KOPT-K1 (cell line): Measurements from ENCODE around the gene DOK3.
"Not testable (repeated sequence)": the region's sequence is repeated elsewhere in the genome, so short reads cannot be mapped to it uniquely, and the experiment has no call there.

Experiments
- H3K27ac ChIP-seq: fragments of 200-600 bp; sonication (generic); 2 replicates; pipeline ENCODE4 v1.5.1; 2016; ENCODE audit warnings: antibody characterized with exemption, mild to moderate bottlenecking, low read depth, low read length; ENCODE audit not compliant: poor library complexity, severe bottlenecking
- H3K36me3 ChIP-seq: fragments of 200-600 bp; sonication (generic); 2 replicates; pipeline ENCODE4 v1.5.1; 2017; ENCODE audit warnings: antibody characterized with exemption, mild to moderate bottlenecking, low read length, moderate library complexity; ENCODE audit not compliant: insufficient read depth
- H3K9me3 ChIP-seq: fragments of 200-600 bp; sonication (generic); 2 replicates; pipeline ENCODE4 v1.5.1; 2017; ENCODE audit warnings: antibody characterized with exemption, low read length, mild to moderate bottlenecking; ENCODE audit not compliant: insufficient read depth, poor library complexity, severe bottlenecking

The DOK3 gene

GRCh38 chr5:177542816-177543465 is 33.3 kb upstream of the DOK3 start:
- no peak overlapping the region for H3K27ac ChIP-seq
- H3K9me3 ChIP-seq = no peaks in the 10 kb centered on the region
- peaks cover 70% of the 10 kb centered on the region for H3K36me3 ChIP-seq

GRCh38 chr5:177540438-177540837 is 30.8 kb upstream of the DOK3 start:
- Histone ChIP-seq H3K9me3 (no peaks in the 10 kb centered on the region), H3K27ac (no peak overlapping the region), H3K36me3 (peaks cover 77% of the 10 kb centered on the region)

GRCh38 chr5:177539411-177539810 is 29.8 kb upstream of the DOK3 start:
- Histone ChIP-seq H3K36me3 (peaks cover 84% of the 10 kb centered on the region), H3K27ac (no peak overlapping the region), H3K9me3 (no peaks in the 10 kb centered on the region)

GRCh38 chr5:177538876-177539275 is 29.2 kb upstream of the DOK3 start:
- H3K27ac ChIP-seq = no peak overlapping the region
- no peaks in the 10 kb centered on the region for H3K9me3 ChIP-seq
- peaks cover 88% of the 10 kb centered on the region for H3K36me3 ChIP-seq

GRCh38 chr5:177537389-177538361 is 28.0 kb upstream of the DOK3 start:
- no peaks in the 10 kb centered on the region for H3K9me3 ChIP-seq
- H3K36me3 ChIP-seq = peaks cover 90% of the 10 kb centered on the region
- no peak overlapping the region for H3K27ac ChIP-seq

- no peaks in the 10 kb centered on the region for H3K9me3 ChIP-seq
- peaks cover 91% of the 10 kb centered on the region for H3K36me3 ChIP-seq
- no peak overlapping the region for H3K27ac ChIP-seq
Observed at GRCh38 chr5:177536386-177536785, 26.8 kb upstream of the DOK3 start.

GRCh38 chr5:177535125-177535524 is 25.5 kb upstream of the DOK3 start:
- Histone ChIP-seq H3K36me3 (peaks cover 95% of the 10 kb centered on the region), H3K9me3 (no peaks in the 10 kb centered on the region), H3K27ac (no peak overlapping the region)

- not testable (repeated sequence) for H3K9me3 ChIP-seq, H3K27ac ChIP-seq
- H3K36me3 ChIP-seq = peaks cover 98% of the 10 kb centered on the region
Observed at GRCh38 chr5:177534433-177534832, 24.8 kb upstream of the DOK3 start.

- H3K9me3 ChIP-seq = no peaks in the 10 kb centered on the region
- peaks cover 98% of the 10 kb centered on the region for H3K36me3 ChIP-seq
- H3K27ac ChIP-seq = no peak overlapping the region
Observed at GRCh38 chr5:177531209-177531940, 21.7 kb upstream of the DOK3 start.

- peaks cover 98% of the 10 kb centered on the region for H3K36me3 ChIP-seq
- H3K9me3 ChIP-seq = no peaks in the 10 kb centered on the region
- H3K27ac ChIP-seq = no peak overlapping the region
Observed at GRCh38 chr5:177530638-177531037, 21.0 kb upstream of the DOK3 start.

- H3K27ac ChIP-seq = no peak overlapping the region
- peaks cover 98% of the 10 kb centered on the region for H3K36me3 ChIP-seq
- H3K9me3 ChIP-seq = no peaks in the 10 kb centered on the region
Observed at GRCh38 chr5:177529247-177530203, 19.9 kb upstream of the DOK3 start.

- no peak overlapping the region for H3K27ac ChIP-seq
- no peaks in the 10 kb centered on the region for H3K9me3 ChIP-seq
- H3K36me3 ChIP-seq = peaks cover 99% of the 10 kb centered on the region
Observed at GRCh38 chr5:177528631-177529030, 19.0 kb upstream of the DOK3 start.

- Histone ChIP-seq H3K9me3 (no peaks in the 10 kb centered on the region), H3K36me3 (peaks cover 94% of the 10 kb centered on the region), H3K27ac (no peak overlapping the region)
Observed at GRCh38 chr5:177527595-177527994, 18.0 kb upstream of the DOK3 start.

GRCh38 chr5:177526791-177527190 is 17.2 kb upstream of the DOK3 start:
- Histone ChIP-seq H3K27ac (no peak overlapping the region), H3K36me3 (peaks cover 90% of the 10 kb centered on the region), H3K9me3 (no peaks in the 10 kb centered on the region)
